NCI-H1417 treated with DMSO at 0.1 percent for 48 hours (cell line): ENCODE data around the gene TM4SF18.
A peak's percentile ranks its signal among the peaks of the same experiment; 100 is the strongest.

ENCODE experiments used
- DNase-seq: peaks from one replicate; lab custom pipeline; 2025; lab: John Stamatoyannopoulos, UW

Gene TM4SF18

GRCh38 chr3:149330609-149331331, 2.7 kb downstream of the TM4SF18 start:
- no peak for DNase-seq

GRCh38 chr3:149327156-149327555, 6.3 kb downstream of the TM4SF18 start:
- DNase-seq = no peak

GRCh38 chr3:149325581-149325980, 7.9 kb downstream of the TM4SF18 start:
- DNase-seq = no peak

GRCh38 chr3:149324332-149324731, 9.1 kb downstream of the TM4SF18 start:
- no peak for DNase-seq

GRCh38 chr3:149321640-149322039, 11.8 kb downstream of the TM4SF18 start:
- DNase-seq = no peak

- DNase-seq = no peak
Observed at GRCh38 chr3:149321136-149321535, 12.3 kb downstream of the TM4SF18 start.

- DNase-seq = no peak
Observed at GRCh38 chr3:149319750-149320149, 13.7 kb downstream of the TM4SF18 start.

- no peak for DNase-seq
Observed at GRCh38 chr3:149317072-149317471, 16.4 kb downstream of the TM4SF18 start.

- DNase-seq = no peak
Observed at GRCh38 chr3:149316437-149316836, 17.0 kb downstream of the TM4SF18 start.

- DNase-seq = no peak
Observed at GRCh38 chr3:149315694-149316093, 17.7 kb downstream of the TM4SF18 start.

GRCh38 chr3:149314807-149315578, 18.4 kb downstream of the TM4SF18 start:
- DNase-seq = no peak

GRCh38 chr3:149313542-149313941, 19.9 kb downstream of the TM4SF18 start:
- no peak for DNase-seq

GRCh38 chr3:149310796-149311534, 22.5 kb downstream of the TM4SF18 start:
- DNase-seq = no peak

- DNase-seq = no peak
Observed at GRCh38 chr3:149307435-149307783, 26.0 kb downstream of the TM4SF18 start.

- no peak for DNase-seq
Observed at GRCh38 chr3:149306751-149307434, 26.5 kb downstream of the TM4SF18 start.

GRCh38 chr3:149305376-149305775, 28.1 kb downstream of the TM4SF18 start:
- DNase-seq = no peak

GRCh38 chr3:149299938-149300801, 33.3 kb downstream of the TM4SF18 start:
- peak; percentile 43 for DNase-seq

- DNase-seq = no peak
Observed at GRCh38 chr3:149296972-149297371, 36.5 kb downstream of the TM4SF18 start.

- DNase-seq = no peak
Observed at GRCh38 chr3:149292666-149293065, 40.8 kb downstream of the TM4SF18 start.

- no peak for DNase-seq
Observed at GRCh38 chr3:149291178-149291577, 42.3 kb downstream of the TM4SF18 start.

GRCh38 chr3:149288655-149289054, 44.8 kb downstream of the TM4SF18 start:
- no peak for DNase-seq
